RWPE1 (cell line): ENCODE measurements around the gene EMC8.

Source experiments
- CTCF ChIA-PET: fragments of 350-600 bp; sonication (Branson Sonifier 250); formaldehyde crosslinking; extraction: SDS; loops from one replicate; lab custom pipeline; 2021; lab: Yijun Ruan, JAX
- POLR2A ChIA-PET: fragments of 400-600 bp; formaldehyde crosslinking; extraction: SDS; loops from one replicate; lab custom pipeline; 2020; ENCODE audit warnings: antibody characterized with exemption; ENCODE audit not compliant: low non-redundant PET; lab: Yijun Ruan, JAX
- DNase-seq: peaks from one replicate; pipeline ENCODE4 v3.0.0; 2012; ENCODE audit warnings: low spot score
- H3K27ac ChIP-seq: fragments of 450-650 bp; 2 replicates; pipeline ENCODE4 v1.5.1; 2017
- TF ChIP-seq, protein P1 (sequence below): fragments of 450-650 bp; conservative IDR thresholded peaks from 2 replicates; pipeline ENCODE4 v1.5.1; 2017; ENCODE audit warnings: low read depth, mild to moderate bottlenecking

Gene EMC8

DNA sequence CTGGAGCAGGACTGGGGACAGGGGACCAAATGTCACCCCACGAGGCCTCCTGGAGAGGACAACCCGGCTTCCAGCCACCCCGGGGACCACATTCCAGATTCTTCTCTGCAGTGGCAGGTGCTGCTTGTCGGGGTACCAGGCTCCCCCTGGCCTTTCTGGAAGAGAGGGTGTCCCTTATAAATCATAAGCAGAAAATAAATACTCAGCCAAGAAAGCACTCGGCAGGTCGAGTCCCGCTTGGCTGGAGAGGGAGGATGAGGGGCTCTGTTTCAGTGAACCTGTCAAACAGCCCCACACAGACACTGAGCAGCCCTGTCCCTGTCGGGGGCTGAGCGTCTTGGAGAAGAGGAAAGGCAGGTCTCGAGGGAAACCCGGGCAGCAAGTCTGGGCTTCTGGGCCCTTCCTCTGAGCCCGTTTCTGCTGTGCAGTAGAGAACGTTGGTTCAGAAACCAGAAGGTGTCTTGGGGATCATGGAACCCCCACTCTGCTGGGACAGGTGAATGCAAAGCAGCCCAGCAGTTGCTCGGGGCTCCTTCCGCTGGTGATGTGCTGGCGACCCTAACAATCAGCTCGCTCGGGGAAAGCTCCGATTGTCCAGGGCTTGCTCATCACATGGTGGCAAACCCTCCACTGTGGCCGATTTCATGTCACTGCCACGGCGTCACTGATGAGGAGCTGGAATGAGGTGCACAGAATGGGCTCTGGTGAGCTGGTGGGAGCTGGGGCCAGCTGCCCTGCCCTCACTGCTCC lies 36.8 kb upstream of the EMC8 start:
- ChIA-PET CTCF (no interaction called here), POLR2A (no interaction called here)
- TF ChIP-seq, protein P1, sequence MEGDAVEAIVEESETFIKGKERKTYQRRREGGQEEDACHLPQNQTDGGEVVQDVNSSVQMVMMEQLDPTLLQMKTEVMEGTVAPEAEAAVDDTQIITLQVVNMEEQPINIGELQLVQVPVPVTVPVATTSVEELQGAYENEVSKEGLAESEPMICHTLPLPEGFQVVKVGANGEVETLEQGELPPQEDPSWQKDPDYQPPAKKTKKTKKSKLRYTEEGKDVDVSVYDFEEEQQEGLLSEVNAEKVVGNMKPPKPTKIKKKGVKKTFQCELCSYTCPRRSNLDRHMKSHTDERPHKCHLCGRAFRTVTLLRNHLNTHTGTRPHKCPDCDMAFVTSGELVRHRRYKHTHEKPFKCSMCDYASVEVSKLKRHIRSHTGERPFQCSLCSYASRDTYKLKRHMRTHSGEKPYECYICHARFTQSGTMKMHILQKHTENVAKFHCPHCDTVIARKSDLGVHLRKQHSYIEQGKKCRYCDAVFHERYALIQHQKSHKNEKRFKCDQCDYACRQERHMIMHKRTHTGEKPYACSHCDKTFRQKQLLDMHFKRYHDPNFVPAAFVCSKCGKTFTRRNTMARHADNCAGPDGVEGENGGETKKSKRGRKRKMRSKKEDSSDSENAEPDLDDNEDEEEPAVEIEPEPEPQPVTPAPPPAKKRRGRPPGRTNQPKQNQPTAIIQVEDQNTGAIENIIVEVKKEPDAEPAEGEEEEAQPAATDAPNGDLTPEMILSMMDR = no peak
- DNase-seq = no peak
- no peak overlapping the region for H3K27ac ChIP-seq

DNA sequence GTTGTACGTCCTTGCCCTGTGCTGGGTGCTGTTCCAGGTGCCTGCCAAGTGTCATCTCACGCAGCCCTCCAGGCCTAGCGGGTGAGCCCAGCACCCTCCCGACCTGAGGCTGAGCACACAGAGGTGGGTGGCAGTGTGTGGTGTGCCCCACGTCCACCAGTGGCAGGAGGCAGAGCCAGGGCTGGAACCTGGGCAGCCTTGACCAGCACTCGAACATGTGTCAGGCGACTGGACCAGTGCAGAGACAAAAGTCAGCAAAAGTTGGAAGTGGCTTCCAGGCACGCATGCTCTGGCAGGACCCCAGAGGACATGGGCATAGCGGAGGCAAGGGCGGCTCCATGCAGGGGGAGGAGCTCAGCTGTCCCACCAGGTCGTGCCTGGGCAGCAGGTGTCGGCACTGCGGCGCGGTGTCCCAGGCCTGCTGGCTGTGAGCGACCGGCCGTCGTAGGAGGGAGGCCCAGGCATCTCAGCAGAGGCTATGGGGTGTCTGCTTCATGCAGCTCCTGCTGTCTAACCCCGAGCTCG lies 35.9 kb upstream of the EMC8 start:
- CTCF ChIA-PET = interaction anchor here (1.5 kb wide), 1 partner anchor 14 kb away, joined by 3 read pairs; no protein-coding TSS in a partner anchor
- no peak overlapping the region for H3K27ac ChIP-seq
- POLR2A ChIA-PET = no interaction called here
- TF ChIP-seq, protein P1 = no peak
- DNase-seq = no peak

DNA sequence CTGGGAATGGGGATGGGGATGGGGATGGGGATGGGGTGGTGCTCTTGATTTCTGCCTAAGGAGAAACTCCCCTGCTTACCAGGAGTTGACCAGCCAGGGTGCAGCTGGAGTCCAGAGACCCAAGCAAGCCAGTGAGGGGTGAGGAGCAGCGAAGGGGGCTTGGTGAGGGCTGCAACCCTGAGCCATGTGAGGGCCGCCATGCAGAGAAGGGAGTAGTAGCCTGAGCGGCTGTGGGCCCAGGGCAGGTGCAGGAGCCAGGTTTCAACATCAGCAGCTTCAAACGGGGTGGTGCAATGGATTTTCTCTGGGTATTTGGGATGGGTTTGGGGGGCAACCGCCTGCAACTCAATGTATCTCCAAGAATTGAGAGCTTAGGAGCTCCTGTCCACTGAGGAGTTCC lies 35.4 kb upstream of the EMC8 start:
- no peak for DNase-seq
- CTCF ChIA-PET = interaction anchor here (1.5 kb wide), 1 partner anchor 13 kb away, joined by 3 read pairs; no protein-coding TSS in a partner anchor
- TF ChIP-seq, protein P1 = no peak
- POLR2A ChIA-PET = interaction anchor here (0.6 kb wide), 1 partner anchor 14 kb away, joined by 4 read pairs; no protein-coding TSS in a partner anchor
- H3K27ac ChIP-seq = no peak overlapping the region

DNA sequence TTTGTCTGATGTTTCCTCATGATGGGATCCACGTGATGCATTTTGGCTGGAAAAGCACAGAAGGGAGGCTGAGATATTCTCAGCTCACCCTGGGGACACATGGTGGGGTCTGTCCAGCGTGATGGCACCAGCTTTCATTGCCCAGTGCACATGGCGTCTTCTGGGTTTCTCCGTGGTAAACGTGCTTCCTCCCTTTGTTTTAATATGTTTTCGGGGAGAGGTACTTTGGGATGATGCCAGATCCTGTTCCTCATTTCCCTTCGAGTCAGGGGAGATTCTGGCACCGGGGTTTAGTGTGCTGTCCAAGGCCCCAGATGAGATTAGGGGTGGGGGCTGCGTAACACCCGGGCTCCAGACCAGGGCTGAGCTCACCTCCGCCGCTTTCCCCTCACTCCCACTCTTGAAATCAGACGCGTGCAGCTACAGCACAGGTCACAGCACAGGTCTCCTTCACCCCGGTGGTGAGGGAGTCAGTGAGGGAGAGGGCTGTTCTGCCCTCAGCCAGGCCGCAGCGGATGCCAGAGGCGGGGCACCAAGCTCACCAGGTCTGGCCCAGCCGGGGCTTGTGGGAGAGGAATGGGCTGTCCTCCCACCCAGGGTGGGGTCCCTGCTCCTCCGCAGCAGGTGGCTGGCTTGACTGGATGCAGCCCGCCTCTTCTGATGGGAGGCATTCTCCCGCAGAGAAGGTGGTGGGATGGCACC lies 34.0 kb upstream of the EMC8 start:
- TF ChIP-seq, protein P1 = no peak
- POLR2A ChIA-PET = no interaction called here
- H3K27ac ChIP-seq = no peak overlapping the region
- no peak for DNase-seq
- CTCF ChIA-PET = no interaction called here

DNA sequence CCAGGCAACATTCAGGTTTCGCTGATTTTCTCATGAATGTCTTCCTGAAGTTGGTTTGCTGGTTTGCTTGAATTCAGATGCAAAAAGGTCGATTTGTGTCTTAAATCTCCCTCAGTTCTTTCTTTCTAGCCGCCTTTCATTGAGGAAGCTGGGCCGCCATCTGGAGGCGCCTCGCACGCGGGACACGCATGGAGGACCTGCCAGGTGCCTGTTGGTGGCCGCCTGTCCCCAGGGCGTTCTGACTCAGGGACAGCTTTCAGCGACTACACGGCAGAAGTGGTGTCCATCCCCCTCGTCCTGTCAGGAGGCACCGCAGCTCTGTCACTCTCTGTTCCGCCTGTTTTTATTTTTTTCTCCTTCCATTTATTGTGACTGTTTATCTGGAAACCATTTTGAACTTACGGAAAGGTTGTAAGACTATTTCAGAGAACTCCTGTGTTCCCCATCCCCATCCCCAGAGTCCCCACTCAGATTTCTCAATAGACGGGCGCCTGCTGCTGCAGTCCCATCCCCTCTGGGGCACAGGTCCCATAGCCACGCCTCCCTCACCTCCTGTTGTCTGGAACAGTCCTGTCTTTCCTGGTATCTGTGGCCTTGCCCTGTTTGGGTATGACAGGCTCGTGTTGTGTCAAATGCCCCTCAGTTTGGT lies 33.4 kb upstream of the EMC8 start:
- POLR2A ChIA-PET = no interaction called here
- CTCF ChIA-PET = no interaction called here
- no peak overlapping the region for H3K27ac ChIP-seq
- TF ChIP-seq, protein P1 = no peak
- DNase-seq = no peak

DNA sequence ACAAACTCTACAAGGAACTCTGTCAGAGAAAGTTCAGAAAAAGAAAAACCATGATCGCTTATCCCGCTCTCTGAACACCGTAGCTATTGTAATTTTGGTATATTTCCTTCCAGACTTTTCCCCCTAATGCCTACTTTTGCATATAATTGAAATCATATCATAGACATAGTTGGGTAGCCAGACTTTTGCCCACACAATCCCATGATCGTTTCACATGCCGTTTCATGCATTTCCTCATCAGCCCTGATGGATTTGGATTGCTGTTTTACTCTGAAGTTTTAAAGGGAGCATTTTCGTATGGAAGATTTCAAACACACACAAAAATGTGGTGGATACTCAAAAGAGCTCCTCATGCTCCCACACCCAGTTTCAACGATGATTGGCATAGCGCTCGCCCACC lies 31.5 kb upstream of the EMC8 start:
- TF ChIP-seq, protein P1 = no peak
- DNase-seq = no peak
- no peak overlapping the region for H3K27ac ChIP-seq
- POLR2A ChIA-PET = no interaction called here
- CTCF ChIA-PET = no interaction called here
